Activated CD4-positive, alpha-beta T cell treated with anti-CD3 and anti-CD28 coated beads for 1 hour (primary cell): ENCODE measurements around the gene TRUB1.
"Not testable (repeated sequence)": the region's sequence is repeated elsewhere in the genome, so short reads cannot be mapped to it uniquely, and the experiment has no call there.

ENCODE experiments used
- DNase-seq: peaks from one replicate; pipeline ENCODE4 v3.0.0-alpha.2; 2020

Gene TRUB1

DNA sequence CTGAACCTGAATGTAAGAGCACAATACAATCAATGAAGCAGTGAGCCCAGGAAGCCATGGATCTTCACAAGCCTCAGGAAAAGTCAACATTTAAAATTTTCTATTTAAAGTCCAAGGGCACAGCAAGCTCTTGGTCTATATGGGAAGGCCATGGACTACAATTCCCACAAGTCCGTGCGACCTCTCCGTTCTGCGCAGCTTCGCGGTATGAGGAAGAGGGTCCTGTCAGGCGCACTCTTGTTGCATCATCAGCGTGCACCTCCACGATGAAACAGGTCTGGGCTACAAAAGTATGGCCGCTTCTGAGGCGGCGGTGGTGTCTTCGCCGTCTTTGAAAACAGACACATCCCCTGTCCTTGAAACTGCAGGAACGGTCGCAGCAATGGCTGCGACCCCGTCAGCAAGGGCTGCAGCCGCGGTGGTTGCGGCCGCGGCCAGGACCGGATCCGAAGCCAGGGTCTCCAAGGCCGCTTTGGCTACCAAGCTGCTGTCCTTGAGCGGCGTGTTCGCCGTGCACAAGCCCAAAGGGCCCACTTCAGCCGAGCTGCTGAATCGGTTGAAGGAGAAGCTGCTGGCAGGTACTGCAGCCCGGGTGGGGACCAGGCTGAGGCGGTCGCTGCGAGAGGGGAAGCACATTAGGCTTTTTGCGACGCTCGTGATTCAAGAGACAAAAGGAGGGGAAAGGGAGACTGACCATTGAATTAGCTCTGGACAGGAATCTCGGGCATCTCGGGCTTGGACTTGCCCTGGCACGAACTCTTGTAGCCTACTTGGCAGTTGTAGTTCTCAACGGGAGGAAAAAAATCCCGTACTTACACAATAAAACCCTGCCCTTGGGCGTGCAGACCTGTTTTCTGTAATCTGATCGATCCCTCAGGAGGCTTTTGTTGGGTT is at the start of gene TRUB1:
Gene TRUB1 (plus strand): TSS at position 234 of the 894 bp plus-strand sequence. CDS start 59 bp downstream, at position 293.
- DNase-seq, result peak; percentile 84

DNA sequence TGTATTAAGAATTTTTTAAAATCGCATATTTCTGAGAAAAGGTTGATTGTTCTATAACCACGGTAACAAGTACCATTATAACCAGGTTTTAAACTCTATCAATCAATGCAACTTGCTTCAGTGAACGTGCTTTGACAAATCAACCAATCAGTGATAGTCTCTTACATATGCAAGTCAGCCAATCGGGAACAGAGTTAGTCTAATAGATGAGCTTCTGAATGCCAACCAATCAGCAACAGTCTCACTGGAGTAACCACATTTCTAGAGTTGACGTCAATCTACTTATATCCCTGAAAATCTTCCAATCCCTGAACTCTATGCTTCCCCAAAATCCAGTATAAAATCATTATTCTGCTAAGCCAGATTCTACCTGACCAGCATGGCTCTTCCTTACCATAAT is 44.7 kb upstream of the TRUB1 start:
- no peak for DNase-seq

DNA sequence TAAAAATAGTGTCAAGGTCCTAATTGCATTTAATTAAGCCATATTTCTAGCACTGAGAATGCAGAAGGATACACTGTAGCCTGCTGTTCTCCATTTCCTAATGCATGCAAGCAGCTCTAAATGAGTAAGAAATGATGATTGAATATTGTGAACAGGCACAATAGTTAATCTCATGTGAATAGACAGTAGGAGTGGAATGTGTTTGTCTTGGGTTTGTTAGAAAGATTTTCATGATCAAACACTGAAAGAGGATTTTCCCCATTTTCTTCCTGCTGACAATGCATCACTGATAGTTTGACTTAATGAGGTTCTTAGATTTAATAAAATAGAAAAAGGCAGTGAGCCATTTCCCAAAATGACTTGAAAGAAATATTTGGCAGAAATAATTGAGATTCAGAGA is 43.1 kb upstream of the TRUB1 start:
- no peak for DNase-seq

DNA sequence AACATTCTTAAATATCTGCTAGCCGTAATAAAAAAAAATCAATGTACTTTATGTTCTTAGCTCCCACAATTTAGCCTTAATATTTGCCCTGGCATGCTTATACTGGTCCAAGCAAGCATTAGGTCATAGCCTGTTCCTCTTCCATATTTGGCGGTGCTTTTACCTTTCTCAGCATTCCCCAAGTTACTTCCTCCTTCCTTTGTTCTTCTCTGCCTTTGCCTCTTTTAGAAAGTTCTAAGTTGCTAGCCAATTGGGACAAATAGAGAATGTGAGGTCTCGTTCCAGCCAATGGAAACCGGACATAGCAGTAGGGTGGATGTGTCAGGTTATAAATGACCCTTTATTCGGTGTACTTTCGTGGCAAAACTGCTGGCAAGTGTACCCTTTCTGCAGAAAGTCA is 41.0 kb upstream of the TRUB1 start:
- not testable (repeated sequence) for DNase-seq

DNA sequence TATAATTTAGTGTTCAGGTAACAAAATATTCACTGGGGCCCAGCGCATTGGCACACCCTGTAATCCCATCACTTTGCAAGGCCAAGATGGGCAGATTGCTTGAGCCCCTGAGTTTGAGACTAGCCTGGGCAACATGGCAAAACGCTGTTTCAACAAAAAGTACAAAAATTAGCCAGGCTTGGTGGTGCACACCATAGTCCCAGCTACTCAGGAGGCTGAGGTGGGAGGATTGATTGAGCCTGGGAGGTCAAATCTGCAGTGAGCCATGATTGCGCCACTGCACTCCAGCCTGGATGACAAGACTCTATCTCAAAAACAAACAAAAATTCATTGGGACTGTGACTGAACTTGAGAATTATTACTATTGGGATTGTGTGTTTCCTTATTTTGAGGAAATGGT is 40.4 kb upstream of the TRUB1 start:
- DNase-seq, result no peak

DNA sequence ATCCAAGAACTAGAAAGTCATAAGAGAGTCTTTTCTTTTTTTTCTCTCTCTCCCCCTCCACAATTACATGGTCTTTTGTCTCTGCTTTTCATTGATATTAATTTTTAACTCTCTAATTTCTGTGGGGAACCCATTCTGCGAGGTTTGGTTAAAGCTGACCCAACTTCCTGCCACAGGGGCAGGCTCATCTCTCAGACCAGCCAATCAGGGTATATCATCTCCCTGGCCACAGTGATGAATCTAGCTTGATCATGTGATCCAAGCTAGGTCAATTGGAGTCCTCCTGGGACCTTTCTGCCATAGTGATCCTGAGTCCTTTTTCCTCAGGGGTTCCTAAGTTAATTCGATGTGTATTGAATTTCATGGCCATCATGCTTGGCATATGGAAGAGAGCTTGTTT is 38.0 kb upstream of the TRUB1 start:
- no peak for DNase-seq

DNA sequence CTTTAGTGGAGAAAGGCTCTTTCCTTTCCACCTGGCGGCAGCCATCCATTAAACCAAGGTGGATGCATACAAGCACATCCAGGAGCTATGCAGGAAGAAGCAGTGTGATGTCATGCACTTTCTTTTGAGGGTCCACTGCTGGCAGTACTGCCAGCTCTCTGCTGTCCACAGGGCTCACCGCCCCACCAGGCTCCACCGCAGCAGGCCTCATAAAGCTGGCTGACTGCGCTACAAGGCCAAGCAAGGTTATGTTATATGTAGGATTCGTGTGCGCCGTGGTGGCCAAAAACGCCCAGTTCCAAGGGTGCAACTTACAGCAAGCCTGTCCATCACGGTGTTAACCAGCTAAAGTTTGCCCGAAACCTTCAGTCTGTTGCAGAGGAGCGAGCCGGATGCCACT is 37.3 kb upstream of the TRUB1 start:
- DNase-seq, result no peak

DNA sequence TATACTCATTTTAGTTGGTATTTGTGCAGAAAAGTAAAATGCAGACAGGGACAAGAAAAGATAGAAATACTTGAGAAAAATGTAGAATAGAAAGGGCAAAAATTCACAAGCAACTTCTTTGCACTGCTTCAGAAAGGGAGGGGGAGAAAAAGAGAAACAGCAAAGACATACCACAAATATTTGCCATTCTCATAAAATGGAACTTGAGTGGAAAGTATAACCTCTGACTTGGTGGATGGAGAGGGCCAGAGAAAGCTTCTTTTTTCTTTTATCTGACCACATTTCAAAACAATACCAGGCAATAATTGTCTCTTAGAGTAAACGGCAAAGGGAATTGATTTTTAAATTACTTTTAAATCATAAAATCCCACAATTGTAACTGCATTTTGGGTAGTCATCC is 35.8 kb upstream of the TRUB1 start:
- no peak for DNase-seq

DNA sequence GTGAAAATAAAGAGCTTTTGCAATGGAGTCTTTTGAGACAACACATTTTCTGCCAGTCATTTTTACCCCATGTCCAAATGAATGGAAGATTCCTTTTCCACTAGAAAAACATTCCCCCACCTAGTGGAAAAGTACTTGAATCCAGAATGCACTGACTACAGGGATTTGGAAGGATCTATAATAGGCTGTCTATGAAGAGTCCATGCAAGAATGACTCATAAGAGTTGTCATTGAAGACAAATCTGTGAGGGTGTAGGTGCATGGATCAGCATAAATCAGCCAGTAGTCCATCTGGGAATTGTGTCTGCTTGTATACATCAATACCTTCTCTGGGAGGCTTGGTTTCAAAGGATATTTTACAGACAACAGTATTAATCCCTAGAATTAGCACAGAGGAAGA is 32.5 kb upstream of the TRUB1 start:
- DNase-seq, result no peak

DNA sequence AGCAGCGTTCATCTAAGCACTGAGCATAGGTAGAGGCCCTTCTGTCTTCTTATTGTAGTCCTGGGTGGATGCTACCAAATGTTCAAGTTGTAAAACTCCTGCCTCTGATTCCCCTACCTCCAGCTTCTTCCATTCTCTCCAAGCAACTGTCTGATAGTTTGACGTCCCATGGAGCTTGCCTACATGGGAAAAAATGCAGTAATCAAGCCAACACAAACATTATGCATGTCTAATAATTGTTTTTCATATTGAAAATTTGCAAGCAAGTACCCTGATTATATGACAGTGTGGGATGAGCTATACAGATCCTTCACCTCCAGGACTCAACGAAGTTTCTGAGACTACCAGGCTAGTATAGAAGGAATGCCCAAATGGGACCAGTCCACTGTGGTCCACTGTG is 31.0 kb upstream of the TRUB1 start:
- DNase-seq, result no peak

DNA sequence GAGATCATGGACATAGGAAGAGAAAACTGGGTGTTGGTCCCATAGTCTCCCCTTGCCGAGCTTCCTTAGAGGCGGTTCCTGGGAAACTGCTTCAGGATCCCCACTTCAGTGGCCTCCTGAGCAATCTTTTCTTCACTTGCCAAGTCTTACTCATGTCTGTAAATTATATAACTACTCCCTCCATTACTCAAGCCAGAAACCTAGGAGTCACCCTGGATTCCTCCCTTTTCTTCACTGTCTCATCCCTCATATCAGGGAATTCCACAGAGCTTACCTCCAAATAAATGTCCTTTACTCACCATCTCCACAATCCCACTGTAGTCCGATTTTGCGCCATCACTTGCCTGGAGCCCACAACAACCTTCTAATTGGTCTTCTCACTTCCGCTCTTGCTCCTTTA is 29.1 kb upstream of the TRUB1 start:
- DNase-seq, result no peak

DNA sequence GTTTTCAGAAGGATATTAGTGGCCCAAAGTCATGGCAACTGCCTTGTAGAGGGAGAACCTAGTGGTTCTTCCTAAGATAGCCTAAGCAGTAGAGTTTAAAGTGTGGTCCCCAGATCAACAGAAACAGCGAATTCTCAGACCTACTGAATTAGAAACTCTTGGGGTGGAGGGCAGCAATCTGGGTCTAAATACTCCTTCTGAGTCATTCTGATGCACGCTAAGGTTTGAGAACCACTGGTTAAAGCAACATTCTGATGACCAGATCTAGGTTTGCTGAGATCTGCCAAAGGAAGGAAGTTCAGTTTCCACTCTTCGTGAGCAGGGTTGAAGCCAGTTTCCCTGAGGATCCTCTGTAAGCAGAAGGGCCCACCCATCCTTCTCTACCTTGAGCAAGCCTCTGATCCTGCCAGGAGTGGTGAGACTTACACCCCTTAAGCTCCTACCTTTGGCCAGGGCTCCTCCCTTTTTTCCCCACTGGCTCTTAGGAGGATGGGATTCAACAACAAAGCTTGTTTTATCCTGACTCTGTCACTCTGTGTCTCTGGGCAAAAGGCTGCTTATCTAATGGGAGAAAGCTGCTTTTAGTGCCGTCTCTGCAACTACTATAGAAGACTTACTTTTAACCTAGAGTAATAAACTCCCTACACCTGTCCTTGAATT is 26.8 kb upstream of the TRUB1 start:
- DNase-seq, result no peak

DNA sequence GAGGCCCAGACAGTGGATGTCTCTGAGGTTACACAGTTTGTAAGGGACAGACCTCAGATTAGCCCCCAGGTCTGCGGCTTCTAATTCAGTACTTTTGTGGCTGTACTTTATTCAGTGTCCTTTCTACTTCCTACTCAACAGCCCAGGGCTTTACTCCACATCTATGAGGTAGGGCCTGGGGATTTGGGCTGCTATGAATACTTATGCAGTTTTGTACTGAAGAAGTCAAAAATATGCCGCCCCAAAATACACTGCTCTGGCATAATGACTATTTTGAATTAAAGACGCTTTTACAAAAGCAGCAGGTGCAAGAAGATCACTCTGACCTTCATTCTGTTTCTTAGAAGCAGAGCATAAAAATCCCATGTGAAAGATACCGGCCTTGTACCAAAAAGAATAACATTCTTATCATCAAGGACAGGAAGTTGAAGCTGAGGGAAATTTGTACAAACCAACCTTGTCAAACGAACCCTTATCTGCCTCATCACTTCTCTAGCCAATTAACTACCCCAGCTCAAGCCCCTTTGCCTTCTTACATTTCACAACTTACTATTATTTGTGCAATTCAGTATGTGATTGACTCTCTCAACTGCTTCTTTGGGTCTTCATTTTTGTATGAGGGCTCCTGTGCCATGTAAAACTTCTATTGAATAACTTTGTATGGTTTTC is 26.1 kb upstream of the TRUB1 start:
- DNase-seq, result no peak

DNA sequence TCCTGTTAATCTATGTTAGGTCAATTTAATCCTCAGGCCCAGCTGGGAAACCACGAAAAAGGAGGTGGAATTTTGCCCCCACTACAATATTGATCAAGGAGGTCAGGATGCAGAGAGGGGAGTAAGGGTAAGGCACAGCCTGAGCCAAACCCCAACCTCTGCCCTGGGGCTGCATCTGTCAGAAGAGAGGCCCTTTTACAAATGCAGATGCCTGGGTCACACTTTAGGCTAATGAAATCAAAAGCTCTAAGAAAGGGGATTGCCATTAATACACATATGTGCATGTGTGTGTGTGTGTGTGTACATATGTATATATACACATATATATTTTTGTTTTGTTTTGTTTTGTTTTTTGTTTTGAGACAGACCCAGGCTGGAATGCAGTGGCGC is 25.5 kb upstream of the TRUB1 start:
- no peak for DNase-seq

DNA sequence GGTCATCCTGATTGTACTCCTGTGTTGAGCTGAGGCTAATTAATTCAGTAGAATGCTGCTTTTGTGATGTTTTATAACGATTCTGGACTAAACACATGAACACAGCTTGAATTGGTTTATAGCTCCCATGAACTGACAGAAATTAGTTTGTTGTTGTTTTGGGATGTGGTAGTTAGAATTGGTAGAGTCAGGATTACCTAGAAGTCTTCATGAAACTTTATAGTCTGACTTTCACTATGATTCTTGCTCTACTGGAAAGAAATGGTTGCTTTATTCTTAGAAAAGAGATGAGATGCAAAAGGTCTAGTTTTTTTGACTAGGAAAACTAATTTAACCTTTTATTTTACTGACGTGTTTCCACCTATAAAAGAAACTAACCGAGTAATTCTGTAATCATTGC is 23.4 kb upstream of the TRUB1 start:
- no peak for DNase-seq

DNA sequence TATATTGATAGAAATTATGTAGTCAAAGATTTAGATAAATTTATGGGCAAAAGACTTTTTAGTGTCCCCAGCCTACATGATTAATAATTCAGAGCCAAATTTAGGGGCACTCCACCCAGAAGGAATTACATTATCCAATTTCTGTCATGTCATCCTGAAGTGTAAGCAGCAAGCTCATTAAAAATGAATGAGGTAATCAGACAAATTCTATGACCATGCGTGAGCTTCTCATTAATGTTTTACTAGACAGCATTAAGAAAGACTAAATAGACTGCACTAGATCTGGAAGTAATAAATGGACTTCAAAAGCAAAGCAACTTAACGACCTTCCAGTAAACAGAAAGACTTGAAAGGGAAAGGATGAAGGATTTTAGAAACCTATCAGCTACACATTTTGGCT is 22.7 kb upstream of the TRUB1 start:
- DNase-seq, result no peak

DNA sequence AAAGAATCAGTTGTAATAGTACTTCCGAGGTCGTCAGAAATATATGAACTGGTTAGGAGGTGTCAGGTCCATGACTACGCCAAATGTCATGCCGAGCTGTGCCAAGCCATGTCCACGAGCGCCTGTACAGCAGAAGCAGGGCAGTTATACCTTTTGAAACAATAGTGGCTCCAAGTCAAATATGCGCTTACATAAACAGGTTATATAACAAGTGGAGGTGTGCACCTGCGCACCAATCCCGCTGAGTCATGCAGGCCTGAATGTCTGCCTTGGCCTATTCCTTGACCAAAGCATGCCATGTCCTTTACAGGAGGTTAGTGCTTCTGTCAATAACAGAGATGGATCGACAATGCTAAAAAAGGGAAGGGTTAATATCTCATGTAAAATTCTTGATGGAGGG is 21.3 kb upstream of the TRUB1 start:
- DNase-seq, result no peak

DNA sequence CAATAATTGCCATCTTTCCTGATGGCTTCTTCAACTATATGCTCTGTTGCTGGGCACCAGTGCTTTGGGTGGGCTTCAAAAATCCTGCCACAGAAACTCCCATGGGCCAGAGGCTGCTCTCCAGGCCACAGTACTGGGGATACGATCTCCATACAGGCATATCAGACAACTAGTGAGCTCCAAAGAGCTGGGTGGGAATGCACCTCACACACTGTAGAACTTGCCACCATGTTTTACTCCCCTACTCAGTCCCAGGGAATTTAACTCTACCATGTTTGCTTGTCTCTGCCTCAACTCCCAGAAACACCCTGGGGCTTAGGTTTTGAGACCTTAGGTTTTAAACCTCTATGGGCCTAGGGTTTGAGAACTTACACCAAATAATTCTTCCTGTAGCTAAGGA is 20.5 kb upstream of the TRUB1 start:
- no peak for DNase-seq

DNA sequence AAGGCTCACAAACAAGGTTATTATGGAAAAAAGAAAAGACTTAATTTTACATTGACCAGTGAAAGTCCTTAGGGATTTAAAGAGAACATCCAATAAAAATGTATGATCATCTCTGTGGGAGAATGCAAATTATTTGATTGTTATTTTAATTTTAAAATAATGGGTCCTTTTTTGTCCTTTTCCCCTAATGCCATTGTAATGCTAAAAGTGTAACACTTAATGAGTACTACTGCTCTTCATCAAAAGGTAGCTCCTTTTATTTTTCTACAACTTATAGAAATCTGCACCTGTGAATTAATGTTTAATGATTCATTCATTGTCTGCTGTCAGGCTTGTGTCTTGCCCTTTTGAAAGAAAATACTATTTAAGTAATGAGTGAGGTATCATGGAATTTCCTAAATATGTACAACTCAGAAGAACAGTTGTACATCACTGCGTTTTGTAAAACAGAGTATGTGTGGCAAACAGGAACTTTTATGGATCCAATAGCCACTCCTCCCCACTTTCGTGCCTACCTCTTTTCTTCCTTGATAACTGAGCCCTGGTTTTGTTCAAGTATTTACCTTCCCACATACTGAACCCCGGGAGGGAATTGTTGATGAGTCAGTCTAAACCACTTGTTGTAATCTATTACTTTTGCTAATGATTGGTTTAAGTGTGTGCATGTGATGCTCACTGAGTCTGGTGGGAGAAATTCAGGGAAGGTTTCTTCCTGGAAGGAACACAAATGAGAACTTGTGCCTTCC is 19.9 kb upstream of the TRUB1 start:
- DNase-seq, result no peak

DNA sequence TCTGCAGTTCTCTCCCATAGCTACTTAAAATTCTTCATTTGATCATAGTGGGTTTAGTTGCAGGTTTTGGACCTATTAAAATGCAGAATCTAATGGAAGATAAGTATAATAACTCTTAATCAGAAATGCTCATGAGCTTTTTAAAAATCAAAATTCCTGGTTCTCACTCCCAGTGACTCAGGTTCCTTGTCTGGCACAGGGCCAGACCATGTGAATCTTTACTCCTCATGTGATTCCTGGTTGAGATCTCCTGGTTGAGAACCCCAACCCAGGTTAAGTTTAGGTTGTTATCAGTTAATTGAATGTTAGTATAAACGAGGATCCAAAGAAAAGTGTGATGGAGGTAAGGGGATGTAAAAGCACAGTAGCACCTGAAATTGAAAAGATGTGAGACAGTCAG is 17.5 kb upstream of the TRUB1 start:
- DNase-seq, result no peak

DNA sequence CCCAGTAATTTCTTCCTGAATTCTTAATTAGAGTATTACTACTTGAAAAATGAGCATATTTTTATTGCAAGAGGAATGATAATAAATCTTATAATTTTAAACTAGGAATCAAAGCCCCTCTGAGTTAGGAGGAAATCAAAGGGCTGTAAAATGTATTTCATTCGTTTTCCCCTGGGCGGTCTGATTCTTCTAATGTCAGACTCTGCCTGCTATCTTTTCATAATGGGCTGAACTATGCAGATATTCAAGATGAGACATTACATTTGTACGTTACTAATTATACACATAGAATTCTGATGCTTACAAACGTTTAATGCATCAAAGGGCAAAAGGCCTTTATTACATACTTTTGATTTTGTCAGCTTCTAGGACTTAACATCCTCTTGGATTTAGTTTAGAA is 16.0 kb upstream of the TRUB1 start:
- no peak for DNase-seq

DNA sequence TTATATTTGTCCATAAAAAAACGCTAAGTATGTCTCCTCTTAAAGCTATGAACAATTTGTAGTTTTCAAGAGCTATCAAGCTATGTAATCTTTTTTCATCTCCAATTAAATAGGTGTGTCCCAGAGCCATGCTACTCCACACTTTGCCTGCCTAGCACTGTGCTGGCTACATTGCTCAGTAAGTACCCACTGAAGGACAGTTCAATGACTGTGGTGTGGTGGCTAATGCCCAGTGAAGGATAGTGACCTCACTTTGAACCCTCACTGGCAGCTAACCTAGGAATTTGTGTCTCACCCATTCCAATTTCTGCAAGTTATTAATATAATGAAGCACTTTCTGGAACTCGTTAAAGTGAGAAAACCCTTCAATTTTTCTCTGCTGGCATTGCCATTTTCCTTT is 14.4 kb upstream of the TRUB1 start:
- no peak for DNase-seq
